GM19043 (cell line): ENCODE data around the gene ANKRD45.
"Not testable (repeated sequence)": the region's sequence is repeated elsewhere in the genome, so short reads cannot be mapped to it uniquely, and the experiment has no call there.

Source experiments
- ATAC-seq: cut with Tn5 transposase; IDR thresholded peaks from one replicate; pipeline ENCODE4 v1.9.1; 2021; ENCODE audit warnings: low read depth; ENCODE audit not compliant: unreplicated experiment

ANKRD45 gene

GRCh38 chr1:173646656-173647055, 23.0 kb downstream of the ANKRD45 start:
- no peak for ATAC-seq

- ATAC-seq: not testable (repeated sequence)
Observed at GRCh38 chr1:173642450-173643139, 27.1 kb downstream of the ANKRD45 start.

- ATAC-seq: no peak
Observed at GRCh38 chr1:173639102-173639501, 30.5 kb downstream of the ANKRD45 start.

- no peak for ATAC-seq
Observed at GRCh38 chr1:173638043-173639021, 31.3 kb downstream of the ANKRD45 start.

GRCh38 chr1:173637236-173638042, 32.2 kb downstream of the ANKRD45 start:
- ATAC-seq: not testable (repeated sequence)

- ATAC-seq: no peak
Observed at GRCh38 chr1:173635116-173635515, 34.5 kb downstream of the ANKRD45 start, which contains the start of gene TEX50. Gene TEX50, plus strand, starts transcription at chr1:173635338. Its CDS starts 184 bp downstream, at chr1:173635522.

- no peak for ATAC-seq
Observed at GRCh38 chr1:173628888-173629287, 40.8 kb downstream of the ANKRD45 start.

GRCh38 chr1:173627269-173627668, 42.4 kb downstream of the ANKRD45 start:
- ATAC-seq: no peak

GRCh38 chr1:173616859-173617258, 52.8 kb downstream of the ANKRD45 start:
- no peak for ATAC-seq

GRCh38 chr1:173613086-173613485, 56.6 kb downstream of the ANKRD45 start:
- ATAC-seq: not testable (repeated sequence)

- ATAC-seq: no peak
Observed at GRCh38 chr1:173608503-173609216, 61.0 kb downstream of the ANKRD45 start.

GRCh38 chr1:173603056-173603591, 66.5 kb downstream of the ANKRD45 start, which contains the start of gene SLC9C2:
Gene SLC9C2, minus strand, starts transcription at chr1:173603072. Its CDS starts 1,296 bp downstream, at chr1:173601776.
- ATAC-seq: no peak

GRCh38 chr1:173601588-173601987, 68.1 kb downstream of the ANKRD45 start:
- ATAC-seq: peak; percentile 83

GRCh38 chr1:173596097-173596825, 73.4 kb downstream of the ANKRD45 start:
- ATAC-seq: no peak

GRCh38 chr1:173591138-173591537, 78.5 kb downstream of the ANKRD45 start:
- not testable (repeated sequence) for ATAC-seq

GRCh38 chr1:173590557-173590956, 79.1 kb downstream of the ANKRD45 start:
- no peak for ATAC-seq

GRCh38 chr1:173581383-173582079, 88.1 kb downstream of the ANKRD45 start:
- ATAC-seq: no peak

- ATAC-seq: no peak
Observed at GRCh38 chr1:173580658-173581057, 89.0 kb downstream of the ANKRD45 start.
